HG03060 (cell line): ENCODE data around the gene PRM2.
"Not testable (repeated sequence)": the region's sequence is repeated elsewhere in the genome, so short reads cannot be mapped to it uniquely, and the experiment has no call there.

Experiments used
- ATAC-seq: cut with Tn5 transposase; IDR thresholded peaks from one replicate; pipeline ENCODE4 v1.9.1; 2021; ENCODE audit warnings: low read depth, moderate number of reproducible peaks; ENCODE audit not compliant: unreplicated experiment

Gene PRM2

GRCh38 chr16:11307639-11308492, 31.6 kb upstream of the PRM2 start:
- no peak for ATAC-seq

- no peak for ATAC-seq
Measured at GRCh38 chr16:11306997-11307638, 30.8 kb upstream of the PRM2 start.

- no peak for ATAC-seq
Measured at GRCh38 chr16:11306381-11306780, 30.1 kb upstream of the PRM2 start.

GRCh38 chr16:11303405-11304138, 27.3 kb upstream of the PRM2 start:
- no peak for ATAC-seq

- no peak for ATAC-seq
Measured at GRCh38 chr16:11302977-11303376, 26.7 kb upstream of the PRM2 start.

GRCh38 chr16:11301645-11302501, 25.6 kb upstream of the PRM2 start:
- ATAC-seq: no peak

GRCh38 chr16:11300560-11300892, 24.2 kb upstream of the PRM2 start:
- no peak for ATAC-seq

GRCh38 chr16:11299865-11300559, 23.7 kb upstream of the PRM2 start:
- ATAC-seq: no peak

GRCh38 chr16:11298950-11299547, 22.8 kb upstream of the PRM2 start:
- ATAC-seq: not testable (repeated sequence)

- ATAC-seq: no peak
Measured at GRCh38 chr16:11298143-11298900, 22.0 kb upstream of the PRM2 start.

GRCh38 chr16:11297492-11298142, 21.3 kb upstream of the PRM2 start:
- peak; percentile 52 for ATAC-seq

- no peak for ATAC-seq
Measured at GRCh38 chr16:11296706-11297491, 20.6 kb upstream of the PRM2 start.

- no peak for ATAC-seq
Measured at GRCh38 chr16:11296351-11296705, 20.0 kb upstream of the PRM2 start.

- no peak for ATAC-seq
Measured at GRCh38 chr16:11295672-11296071, 19.4 kb upstream of the PRM2 start.

- ATAC-seq: no peak
Measured at GRCh38 chr16:11292076-11292748, 15.9 kb upstream of the PRM2 start.

GRCh38 chr16:11291091-11291703, 14.9 kb upstream of the PRM2 start:
- no peak for ATAC-seq
